KMS-11 (cell line): ENCODE data around the gene RNLS.

Experiments
- H2AFZ ChIP-seq: fragments of 200-600 bp; sonication (generic); 2 replicates; pipeline ENCODE4 v1.6.1; 2016; ENCODE audit warnings: antibody characterized with exemption, mixed run types, low read depth
- H3K27ac ChIP-seq: fragments of 200-600 bp; sonication (generic); 2 replicates; pipeline ENCODE4 v1.6.1; 2016; ENCODE audit warnings: mild to moderate bottlenecking, mixed run types
- H3K27me3 ChIP-seq: fragments of 200-600 bp; sonication (generic); 2 replicates; pipeline ENCODE4 v1.6.1; 2017; ENCODE audit warnings: mild to moderate bottlenecking, low read depth, mixed run types, moderate library complexity; ENCODE audit not compliant: insufficient read depth
- H3K36me3 ChIP-seq: fragments of 200-600 bp; sonication (generic); 2 replicates; pipeline ENCODE4 v1.6.1; 2017; ENCODE audit warnings: mild to moderate bottlenecking, mixed run types; ENCODE audit not compliant: insufficient read depth
- H3K4me1 ChIP-seq: fragments of 200-600 bp; sonication (generic); 2 replicates; pipeline ENCODE4 v1.6.1; 2016; ENCODE audit warnings: mild to moderate bottlenecking, low read depth, mixed run types; ENCODE audit not compliant: poor library complexity, severe bottlenecking
- H3K4me2 ChIP-seq: fragments of 200-600 bp; sonication (generic); 2 replicates; pipeline ENCODE4 v1.7.0; 2016; ENCODE audit warnings: mild to moderate bottlenecking, mixed run types
- H3K4me3 ChIP-seq: fragments of 200-600 bp; sonication (generic); IDR thresholded peaks from 2 replicates; pipeline ENCODE4 v1.6.1; 2017; ENCODE audit warnings: low read depth, low read length, mixed read lengths; ENCODE audit not compliant: insufficient read depth
- H3K79me2 ChIP-seq: fragments of 200-600 bp; sonication (generic); 2 replicates; pipeline ENCODE4 v1.6.1; 2016; ENCODE audit warnings: low read depth, mixed run types; ENCODE audit not compliant: insufficient read depth
- H3K9ac ChIP-seq: fragments of 200-600 bp; sonication (generic); 2 replicates; pipeline ENCODE4 v1.6.1; 2016; ENCODE audit warnings: mild to moderate bottlenecking, mixed run types
- H4K20me1 ChIP-seq: fragments of 200-600 bp; sonication (generic); 2 replicates; pipeline ENCODE4 v1.6.1; 2016; ENCODE audit warnings: mild to moderate bottlenecking, mixed run types; ENCODE audit not compliant: insufficient read depth
- TF ChIP-seq, protein P1 (sequence below): fragments of 200-600 bp; sonication (generic); conservative IDR thresholded peaks from 2 replicates; pipeline ENCODE4 v1.6.1; 2017; ENCODE audit warnings: low read depth, mild to moderate bottlenecking, antibody characterized with exemption, low read length, moderate library complexity, mixed read lengths

The RNLS gene

DNA sequence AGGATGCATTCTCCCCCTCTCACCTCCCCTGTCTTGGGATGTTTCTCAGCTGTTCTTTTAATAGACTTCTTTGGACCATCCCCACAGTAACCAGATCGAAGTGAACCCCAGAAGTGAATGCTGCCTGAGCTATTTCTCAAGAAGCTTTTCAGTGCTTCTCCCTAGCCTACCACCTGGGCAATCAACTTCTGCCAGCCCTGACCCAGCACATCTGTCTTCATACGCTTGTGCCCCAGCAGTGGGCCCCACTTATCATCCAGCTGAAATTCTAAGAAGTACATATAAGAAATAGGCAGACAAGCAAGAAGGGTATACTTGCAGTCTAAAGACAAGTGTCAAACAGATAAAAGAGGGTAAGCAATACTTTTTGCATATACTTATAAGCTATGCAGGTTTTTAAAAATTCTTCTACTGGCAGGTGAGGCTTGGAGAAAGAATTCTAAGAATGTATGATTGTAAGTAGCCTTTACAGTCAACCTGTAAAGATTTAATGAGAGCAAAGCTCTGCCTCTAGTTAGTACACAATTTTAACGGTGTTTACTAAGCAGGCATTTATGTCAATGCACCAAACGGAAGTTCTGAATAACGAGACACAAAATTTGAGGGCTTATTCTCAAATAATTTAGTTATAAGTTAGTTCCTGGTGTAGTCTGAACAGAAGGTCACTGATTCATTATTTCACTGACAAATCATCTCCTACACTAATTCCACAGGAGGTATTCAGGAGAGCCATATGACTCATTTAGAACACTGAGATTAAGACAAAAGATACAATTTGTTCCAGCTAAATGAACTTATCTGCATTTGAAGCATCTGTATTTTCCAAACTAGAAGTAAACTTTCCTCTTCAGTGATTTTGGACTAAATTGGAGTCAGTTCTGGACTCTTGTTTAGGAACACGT lies 83.3 kb downstream of the RNLS start:
- H2AFZ ChIP-seq, result no peak overlapping the region
- no peak overlapping the region for H3K4me3 ChIP-seq
- no peaks in the 10 kb centered on the region for H3K27me3 ChIP-seq
- H3K79me2 ChIP-seq, result no peaks in the 10 kb centered on the region
- H3K4me2 ChIP-seq, result no peak overlapping the region
- H3K36me3 ChIP-seq, result no peaks in the 10 kb centered on the region
- TF ChIP-seq, protein P1, sequence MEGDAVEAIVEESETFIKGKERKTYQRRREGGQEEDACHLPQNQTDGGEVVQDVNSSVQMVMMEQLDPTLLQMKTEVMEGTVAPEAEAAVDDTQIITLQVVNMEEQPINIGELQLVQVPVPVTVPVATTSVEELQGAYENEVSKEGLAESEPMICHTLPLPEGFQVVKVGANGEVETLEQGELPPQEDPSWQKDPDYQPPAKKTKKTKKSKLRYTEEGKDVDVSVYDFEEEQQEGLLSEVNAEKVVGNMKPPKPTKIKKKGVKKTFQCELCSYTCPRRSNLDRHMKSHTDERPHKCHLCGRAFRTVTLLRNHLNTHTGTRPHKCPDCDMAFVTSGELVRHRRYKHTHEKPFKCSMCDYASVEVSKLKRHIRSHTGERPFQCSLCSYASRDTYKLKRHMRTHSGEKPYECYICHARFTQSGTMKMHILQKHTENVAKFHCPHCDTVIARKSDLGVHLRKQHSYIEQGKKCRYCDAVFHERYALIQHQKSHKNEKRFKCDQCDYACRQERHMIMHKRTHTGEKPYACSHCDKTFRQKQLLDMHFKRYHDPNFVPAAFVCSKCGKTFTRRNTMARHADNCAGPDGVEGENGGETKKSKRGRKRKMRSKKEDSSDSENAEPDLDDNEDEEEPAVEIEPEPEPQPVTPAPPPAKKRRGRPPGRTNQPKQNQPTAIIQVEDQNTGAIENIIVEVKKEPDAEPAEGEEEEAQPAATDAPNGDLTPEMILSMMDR, result no peak
- H3K4me1 ChIP-seq, result peaks cover 1% of the 10 kb centered on the region
- no peak overlapping the region for H3K27ac ChIP-seq
- H3K9ac ChIP-seq, result no peak overlapping the region
- H4K20me1 ChIP-seq, result no peaks in the 10 kb centered on the region

DNA sequence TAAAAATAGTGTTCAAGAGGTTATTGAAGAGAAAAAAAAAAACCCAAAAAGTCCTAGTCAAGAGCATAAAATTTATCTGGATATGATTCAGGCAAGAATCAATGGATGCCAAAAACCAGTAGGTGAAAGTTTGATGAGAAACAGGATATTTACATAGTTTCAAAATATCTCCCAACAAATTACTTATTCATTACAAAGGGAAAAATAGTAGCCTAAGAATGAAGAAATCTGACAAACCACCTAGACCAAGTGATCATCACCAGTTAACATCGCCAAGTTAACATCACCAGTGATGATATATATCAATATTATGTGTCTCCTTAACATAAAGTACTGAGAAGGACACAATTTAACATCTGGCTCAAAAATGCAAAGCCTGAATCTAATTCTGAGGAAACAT lies 85.2 kb downstream of the RNLS start:
- Histone ChIP-seq H3K9ac (no peak overlapping the region), H3K27me3 (no peaks in the 10 kb centered on the region)

DNA sequence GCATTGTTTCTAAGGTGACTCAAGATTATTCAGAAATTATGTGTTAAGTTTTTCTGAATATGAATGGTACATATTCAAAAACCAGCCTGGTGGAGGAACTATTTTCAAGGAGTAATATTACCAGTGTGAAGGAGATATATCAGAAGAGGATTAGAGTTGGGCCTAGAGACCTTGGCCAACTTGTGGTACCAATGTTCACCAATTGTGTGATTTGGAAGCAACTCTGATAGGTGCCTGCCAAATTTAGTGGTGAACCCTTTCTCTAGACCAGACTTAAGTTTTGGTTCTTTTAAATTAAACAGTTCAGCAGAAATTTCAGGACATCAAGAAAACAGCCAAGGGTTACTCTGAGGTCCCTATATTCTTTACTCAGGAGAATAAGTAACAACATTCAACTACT lies 88.6 kb downstream of the RNLS start:
- H3K27ac ChIP-seq, result no peak overlapping the region
- H3K36me3 ChIP-seq, result no peaks in the 10 kb centered on the region
- TF ChIP-seq, protein P1, result no peak
- H3K9ac ChIP-seq, result no peak overlapping the region
- no peak overlapping the region for H2AFZ ChIP-seq
- H3K4me3 ChIP-seq, result no peak overlapping the region
- no peaks in the 10 kb centered on the region for H3K79me2 ChIP-seq
- no peaks in the 10 kb centered on the region for H3K27me3 ChIP-seq
- no peak overlapping the region for H3K4me2 ChIP-seq
- no peaks in the 10 kb centered on the region for H4K20me1 ChIP-seq
- peaks cover 11% of the 10 kb centered on the region for H3K4me1 ChIP-seq

More for the DNA sequence above, 85.2 kb downstream of the RNLS start:
- TF ChIP-seq, protein P1, result no peak
- Histone ChIP-seq H3K36me3 (no peaks in the 10 kb centered on the region), H3K4me2 (no peak overlapping the region), H3K27ac (no peak overlapping the region), H3K4me1 (peaks cover 3% of the 10 kb centered on the region), H3K79me2 (no peaks in the 10 kb centered on the region), H4K20me1 (no peaks in the 10 kb centered on the region), H3K4me3 (no peak overlapping the region), H2AFZ (no peak overlapping the region)

DNA sequence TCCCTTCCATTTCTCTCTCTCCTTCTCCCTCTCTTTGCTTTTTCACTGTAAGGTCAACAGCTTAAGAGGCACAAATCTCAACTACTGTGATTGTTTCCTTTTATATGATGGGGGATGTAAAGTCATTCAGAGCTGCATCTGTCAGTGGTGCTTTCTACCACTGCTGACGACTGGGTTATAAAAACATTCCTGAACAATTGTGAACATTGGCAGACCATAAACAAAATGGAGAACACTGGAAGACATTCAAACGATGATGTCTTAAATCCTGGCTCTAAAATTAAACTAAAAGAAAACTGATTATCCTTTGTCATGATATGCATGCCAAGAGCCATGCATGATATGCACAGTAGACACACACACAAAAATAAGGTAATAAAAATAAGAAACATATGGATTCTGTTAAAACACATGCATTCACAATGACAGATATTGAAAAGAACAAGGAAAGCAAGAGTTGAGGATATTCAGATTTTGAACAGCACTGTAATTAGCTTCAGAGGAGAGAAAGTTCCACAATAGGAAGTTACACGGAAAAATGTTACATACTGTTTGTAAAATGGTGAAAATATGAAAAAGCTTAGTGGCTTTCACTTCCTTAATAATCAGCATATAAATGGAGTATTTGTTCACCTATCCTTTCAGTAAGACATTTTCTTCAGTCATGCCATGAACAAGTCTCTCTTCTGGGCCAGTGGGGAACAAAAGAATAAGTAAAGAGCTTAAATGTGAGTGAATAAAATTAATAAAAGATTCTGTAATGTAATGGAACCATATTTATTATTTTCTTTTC lies 89.2 kb downstream of the RNLS start:
- H3K4me1 ChIP-seq, result peaks cover 11% of the 10 kb centered on the region
- no peak overlapping the region for H3K4me2 ChIP-seq
- TF ChIP-seq, protein P1, result no peak

More for the DNA sequence above, 89.2 kb downstream of the RNLS start:
- H3K4me3 ChIP-seq, result no peak overlapping the region
- H3K79me2 ChIP-seq, result no peaks in the 10 kb centered on the region
- no peaks in the 10 kb centered on the region for H4K20me1 ChIP-seq
- H3K27ac ChIP-seq, result no peak overlapping the region
- no peak overlapping the region for H2AFZ ChIP-seq
- no peak overlapping the region for H3K9ac ChIP-seq
- H3K27me3 ChIP-seq, result no peaks in the 10 kb centered on the region
- H3K36me3 ChIP-seq, result no peaks in the 10 kb centered on the region
